Type B pancreatic cell (in vitro differentiated cells): ENCODE results near the gene PTPN1. TPM values are rescaled to one million over a fixed set of nuclear protein-coding genes. Genes with fewer than 3 reads are reported as not detected.

Source experiments
- DNase-seq: peaks from one replicate; pipeline ENCODE4 v3.0.0; 2021; ENCODE audit warnings: mixed read lengths; ENCODE audit not compliant: unreplicated experiment; ENCODE audit errors: extremely low spot score
- H3K27ac Mint-ChIP-seq: 2 replicates; pipeline ENCODE4 v1.8.0; 2021; ENCODE audit warnings: mild to moderate bottlenecking, mixed read lengths
- H3K27me3 Mint-ChIP-seq: 2 replicates; pipeline ENCODE4 v1.8.0; 2021; ENCODE audit warnings: mixed read lengths
- H3K36me3 Mint-ChIP-seq: 2 replicates; pipeline ENCODE4 v1.8.0; 2021; ENCODE audit warnings: mixed read lengths
- H3K4me1 Mint-ChIP-seq: one replicate; pipeline ENCODE4 v1.8.0; 2021; ENCODE audit warnings: mixed read lengths; ENCODE audit not compliant: unreplicated experiment
- H3K4me3 Mint-ChIP-seq: 2 replicates; pipeline ENCODE4 v1.8.0; 2021; ENCODE audit warnings: mild to moderate bottlenecking, mixed read lengths
- H3K9me3 Mint-ChIP-seq: 2 replicates; pipeline ENCODE4 v1.8.0; 2021; ENCODE audit warnings: mixed read lengths
- CTCF ChIP-seq: fragments of 200-600 bp; sonication (generic); conservative IDR thresholded peaks from 2 replicates; pipeline ENCODE4 v1.5.0; 2021; ENCODE audit warnings: antibody characterized with exemption, mild to moderate bottlenecking
- total RNA-seq: library from RNA; stranded (reverse); gene quantifications from 2 replicates; pipeline ENCODE4 v1.2.1, GENCODE V29; 2021; ENCODE audit warnings: low replicate concordance

The PTPN1 gene
- total RNA-seq, 1 donor from 2014 or later = 27.6 TPM

GRCh38 chr20:50562262-50562701 lies 52.1 kb downstream of the PTPN1 start:
- peaks cover 24% of the 10 kb centered on the region for H3K36me3 Mint-ChIP-seq
- no peak for TF ChIP-seq CTCF
- no peak for DNase-seq
- peaks cover 23% of the 10 kb centered on the region for H3K4me1 Mint-ChIP-seq
- peak overlapping the region; percentile 70 for H3K27ac Mint-ChIP-seq
- H3K27me3 Mint-ChIP-seq = no peaks in the 10 kb centered on the region
- H3K9me3 Mint-ChIP-seq = no peaks in the 10 kb centered on the region
- no peak overlapping the region for H3K4me3 Mint-ChIP-seq

GRCh38 chr20:50563133-50563944 lies 53.2 kb downstream of the PTPN1 start:
- Mint-ChIP-seq H3K27ac (peak overlapping the region; percentile 83), H3K4me1 (peaks cover 23% of the 10 kb centered on the region), H3K36me3 (peaks cover 31% of the 10 kb centered on the region), H3K4me3 (no peak overlapping the region), H3K27me3 (no peaks in the 10 kb centered on the region), H3K9me3 (no peaks in the 10 kb centered on the region)
- DNase-seq = no peak
- TF ChIP-seq CTCF = no peak

- DNase-seq = no peak
- no peaks in the 10 kb centered on the region for H3K9me3 Mint-ChIP-seq
- no peak for TF ChIP-seq CTCF
- H3K36me3 Mint-ChIP-seq = peaks cover 37% of the 10 kb centered on the region
- H3K27me3 Mint-ChIP-seq = no peaks in the 10 kb centered on the region
- H3K4me1 Mint-ChIP-seq = peaks cover 25% of the 10 kb centered on the region
- H3K27ac Mint-ChIP-seq = no peak overlapping the region
- no peak overlapping the region for H3K4me3 Mint-ChIP-seq
Observed at GRCh38 chr20:50565383-50565782, 55.2 kb downstream of the PTPN1 start.

- no peak for DNase-seq
- Mint-ChIP-seq H3K4me1 (peaks cover 26% of the 10 kb centered on the region), H3K27me3 (no peaks in the 10 kb centered on the region), H3K4me3 (no peak overlapping the region), H3K36me3 (peaks cover 37% of the 10 kb centered on the region), H3K27ac (no peak overlapping the region), H3K9me3 (no peaks in the 10 kb centered on the region)
- TF ChIP-seq CTCF = no peak
Observed at GRCh38 chr20:50565871-50566270, 55.7 kb downstream of the PTPN1 start.

- Mint-ChIP-seq H3K27ac (peak overlapping the region; percentile 42), H3K4me3 (no peak overlapping the region), H3K27me3 (no peaks in the 10 kb centered on the region), H3K9me3 (no peaks in the 10 kb centered on the region), H3K36me3 (peaks cover 28% of the 10 kb centered on the region), H3K4me1 (peaks cover 21% of the 10 kb centered on the region)
- TF ChIP-seq CTCF = no peak
- DNase-seq = no peak
Observed at GRCh38 chr20:50567860-50568548, 57.8 kb downstream of the PTPN1 start.
